ENCODE results near the gene TSHZ1. TPM values are rescaled to one million over a fixed set of nuclear protein-coding genes. Genes with fewer than 3 reads are reported as not detected.

Gene TSHZ1
- total RNA-seq, 4 donors from 2014 or later, result 10.4 to 18.1 (median 12.5) TPM

DNA sequence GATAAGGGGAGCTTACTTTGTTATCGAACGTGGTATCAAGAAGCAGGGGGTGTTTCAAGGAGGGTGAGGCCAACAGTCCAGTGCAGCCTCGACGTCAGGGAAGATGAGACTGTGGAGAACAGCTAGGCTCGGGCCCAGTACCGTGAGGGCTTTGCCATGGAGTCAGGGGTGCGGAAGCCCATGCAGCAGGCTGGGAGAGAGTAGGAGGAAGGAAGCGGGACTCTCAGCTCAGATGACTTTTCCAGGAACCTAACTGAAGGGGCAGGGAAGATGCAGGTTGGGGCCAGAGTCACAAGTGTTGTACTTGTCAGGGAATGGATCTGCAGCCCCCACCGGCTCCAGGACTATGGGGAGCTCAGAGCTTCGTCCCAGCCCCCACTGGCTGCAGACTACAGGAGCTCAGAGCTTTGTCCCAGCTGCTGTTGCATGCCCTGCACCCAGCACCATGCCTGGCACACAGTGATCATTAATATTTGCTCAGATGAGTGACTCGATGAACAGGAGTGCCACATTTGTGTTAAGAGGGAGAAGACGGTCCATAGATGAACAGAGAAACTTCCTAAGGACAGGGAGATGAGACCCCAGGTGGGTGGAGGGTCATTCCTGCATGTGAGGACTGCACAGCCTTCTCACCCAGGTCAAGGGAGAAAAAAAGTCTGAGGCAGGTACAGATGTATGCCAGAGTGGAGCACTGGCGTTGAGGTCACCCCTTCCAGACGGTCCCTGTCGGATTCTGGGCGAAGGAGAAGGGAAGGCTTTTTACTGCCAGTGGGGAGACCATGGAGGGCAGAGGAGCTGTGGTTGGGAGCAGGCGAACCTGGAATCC is 38.1 kb upstream of the TSHZ1 start:
- TF ChIP-seq, protein P1, sequence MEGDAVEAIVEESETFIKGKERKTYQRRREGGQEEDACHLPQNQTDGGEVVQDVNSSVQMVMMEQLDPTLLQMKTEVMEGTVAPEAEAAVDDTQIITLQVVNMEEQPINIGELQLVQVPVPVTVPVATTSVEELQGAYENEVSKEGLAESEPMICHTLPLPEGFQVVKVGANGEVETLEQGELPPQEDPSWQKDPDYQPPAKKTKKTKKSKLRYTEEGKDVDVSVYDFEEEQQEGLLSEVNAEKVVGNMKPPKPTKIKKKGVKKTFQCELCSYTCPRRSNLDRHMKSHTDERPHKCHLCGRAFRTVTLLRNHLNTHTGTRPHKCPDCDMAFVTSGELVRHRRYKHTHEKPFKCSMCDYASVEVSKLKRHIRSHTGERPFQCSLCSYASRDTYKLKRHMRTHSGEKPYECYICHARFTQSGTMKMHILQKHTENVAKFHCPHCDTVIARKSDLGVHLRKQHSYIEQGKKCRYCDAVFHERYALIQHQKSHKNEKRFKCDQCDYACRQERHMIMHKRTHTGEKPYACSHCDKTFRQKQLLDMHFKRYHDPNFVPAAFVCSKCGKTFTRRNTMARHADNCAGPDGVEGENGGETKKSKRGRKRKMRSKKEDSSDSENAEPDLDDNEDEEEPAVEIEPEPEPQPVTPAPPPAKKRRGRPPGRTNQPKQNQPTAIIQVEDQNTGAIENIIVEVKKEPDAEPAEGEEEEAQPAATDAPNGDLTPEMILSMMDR (IDR thresholded peaks at IDR 0.05; ENCODE audit: low read depth), result no peak

DNA sequence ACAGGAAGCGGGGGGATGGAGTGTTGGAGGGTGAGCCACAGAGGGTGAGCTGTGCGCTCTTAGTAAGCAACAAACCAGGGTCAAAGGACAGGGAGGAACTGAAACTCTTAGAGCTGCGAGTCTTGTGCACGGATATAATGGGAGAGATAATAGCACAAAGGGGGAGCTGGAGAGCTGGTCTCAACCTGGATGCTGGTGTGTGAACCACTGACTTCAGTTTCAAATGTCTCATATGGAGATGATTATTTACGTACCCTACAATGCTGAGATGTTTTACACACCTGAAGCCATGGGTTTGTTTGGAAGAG is 37.5 kb upstream of the TSHZ1 start:
- TF ChIP-seq, protein P1 (IDR thresholded peaks at IDR 0.05; ENCODE audit: low read depth), result no peak

DNA sequence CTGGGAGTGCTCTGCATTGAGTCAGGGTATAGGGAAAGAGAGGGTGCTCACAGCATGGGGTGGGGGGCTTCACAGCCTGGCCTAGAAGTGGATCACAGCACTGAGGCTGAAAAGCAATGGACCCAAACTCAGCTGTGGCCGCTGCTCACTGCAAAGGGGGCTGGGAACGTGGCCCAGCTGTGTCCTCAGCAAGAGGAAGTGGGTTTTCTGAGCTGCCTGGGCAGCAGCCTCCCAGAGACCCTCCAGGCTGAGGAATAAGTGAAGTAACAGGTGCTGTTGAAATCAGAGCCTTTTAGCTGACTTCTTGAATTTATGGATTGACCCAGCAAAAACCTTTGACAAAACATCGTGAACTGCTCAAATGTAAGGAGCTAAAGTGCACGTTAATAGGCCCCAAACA is 36.9 kb upstream of the TSHZ1 start:
- TF ChIP-seq, protein P1 (IDR thresholded peaks at IDR 0.05; ENCODE audit: low read depth), result no peak

DNA sequence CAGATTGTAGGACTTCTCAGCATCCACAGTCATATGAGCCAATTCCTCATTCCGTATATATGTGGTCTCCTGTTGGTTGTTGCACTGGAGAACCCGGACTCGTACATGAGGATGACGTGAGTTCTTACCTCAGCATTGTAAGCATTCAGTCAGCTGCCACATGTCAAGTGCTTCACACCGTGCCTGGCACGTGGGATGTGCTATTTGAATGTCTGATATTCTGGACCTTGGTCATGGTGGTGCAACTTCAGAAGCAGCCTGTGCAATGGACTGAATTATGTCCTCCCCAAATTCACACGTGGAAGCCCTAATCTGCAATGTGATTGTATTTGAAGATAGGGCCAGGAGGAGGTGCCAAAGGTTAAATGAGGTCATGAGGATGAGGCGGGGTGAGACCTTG is 33.7 kb upstream of the TSHZ1 start:
- TF ChIP-seq, protein P1 (IDR thresholded peaks at IDR 0.05; ENCODE audit: low read depth), result no peak

DNA sequence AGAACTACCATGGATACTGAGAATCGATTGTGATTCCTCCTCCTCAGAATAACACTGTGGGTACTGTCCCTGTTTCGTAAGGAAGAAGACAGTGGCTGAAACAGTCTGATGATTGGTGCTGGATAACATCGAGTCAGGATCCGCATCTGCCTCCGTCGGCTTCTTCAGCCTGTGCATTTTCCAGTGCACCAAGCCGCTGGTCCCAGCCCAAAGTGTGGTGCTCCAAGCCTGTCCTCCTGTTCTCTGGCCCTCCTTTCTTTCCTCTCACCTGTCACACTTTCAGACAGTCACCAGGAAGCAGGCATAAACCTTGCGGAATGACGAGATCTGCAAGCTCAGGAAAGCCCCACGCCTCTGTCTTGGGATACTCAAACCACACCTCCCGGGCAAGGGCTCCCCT is 32.2 kb upstream of the TSHZ1 start:
- TF ChIP-seq, protein P1 (IDR thresholded peaks at IDR 0.05; ENCODE audit: low read depth), result no peak

DNA sequence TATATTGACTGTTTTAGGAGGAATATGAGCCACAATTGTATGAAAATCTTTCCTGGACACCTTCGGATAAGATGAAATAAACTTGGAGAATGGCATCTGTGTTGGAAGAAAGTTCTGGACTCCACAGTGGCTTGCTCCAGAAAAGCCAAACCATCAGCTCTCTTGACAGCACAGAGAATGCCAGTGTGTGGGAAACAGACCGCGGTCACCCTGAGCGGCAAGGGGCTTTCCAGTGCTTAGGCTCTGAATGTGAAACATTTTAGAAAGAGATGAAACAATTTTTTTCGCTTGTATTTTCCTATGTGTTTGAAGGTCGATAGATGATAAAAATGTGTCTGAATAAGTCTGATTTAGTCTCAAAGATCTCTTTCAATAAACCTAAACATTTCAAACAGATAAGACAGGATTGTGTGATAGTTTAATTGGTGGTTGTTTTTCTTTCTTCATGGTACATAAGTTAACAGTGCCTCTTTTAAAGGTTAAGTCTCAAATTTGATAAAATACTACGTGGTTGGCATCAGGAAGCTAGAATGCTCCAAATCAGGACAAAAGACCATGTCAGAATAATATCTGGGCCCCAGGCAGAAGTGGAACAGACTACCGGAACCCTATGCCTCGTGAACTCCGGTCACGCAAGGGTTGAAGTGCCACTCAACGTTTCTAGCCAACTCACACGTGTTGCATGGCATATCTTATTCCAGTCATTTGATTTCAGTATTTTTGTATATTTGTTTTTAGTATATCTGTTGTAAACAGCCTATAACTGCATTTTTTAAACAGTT is 30.6 kb upstream of the TSHZ1 start:
- TF ChIP-seq, protein P1 (IDR thresholded peaks at IDR 0.05; ENCODE audit: low read depth), result no peak

DNA sequence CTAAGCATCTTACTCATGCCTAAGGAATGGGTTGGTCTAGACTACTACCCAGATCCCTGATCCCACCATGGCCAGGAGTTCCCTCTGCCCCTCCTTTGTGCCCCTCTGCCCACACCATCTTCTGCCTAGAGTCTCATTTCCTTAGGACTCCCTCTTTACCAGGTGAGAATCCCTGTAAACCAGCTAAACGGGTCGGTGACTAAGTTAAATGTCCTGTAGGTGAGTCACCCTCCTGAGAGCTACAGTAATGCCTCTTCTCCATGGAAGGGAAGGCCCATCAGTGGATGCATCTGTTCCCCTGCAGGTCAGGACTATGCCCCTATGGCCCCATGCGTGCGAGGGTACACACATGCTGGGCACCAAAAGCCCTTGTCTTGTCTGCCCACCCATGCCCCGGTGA is 27.1 kb upstream of the TSHZ1 start:
- TF ChIP-seq, protein P1 (IDR thresholded peaks at IDR 0.05; ENCODE audit: low read depth), result no peak

All from subcutaneous adipose tissue (tissue), 4 donors.